ENCODE results near the gene AFP. TPM values are rescaled to one million over a fixed set of nuclear protein-coding genes. Genes with fewer than 3 reads are reported as not detected.

The AFP gene
- total and polyA plus RNA-seq, 2 of the 8 experiments (the other 6 are each of a cell fraction or from before 2014, with no cell fraction given): 6.1 to 10.4 TPM

DNA sequence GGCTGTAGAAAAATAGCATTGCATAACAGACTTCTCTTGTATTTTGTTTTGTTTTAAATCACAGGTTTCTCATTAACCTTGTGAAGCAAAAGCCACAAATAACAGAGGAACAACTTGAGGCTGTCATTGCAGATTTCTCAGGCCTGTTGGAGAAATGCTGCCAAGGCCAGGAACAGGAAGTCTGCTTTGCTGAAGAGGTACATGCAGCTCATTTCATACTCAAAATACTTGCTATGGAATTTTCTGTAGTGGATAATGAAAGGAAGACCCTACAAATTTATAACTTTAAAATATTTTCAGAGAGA, 17.6 kb downstream of the AFP start:
- H2BK20ac ChIP-seq (ENCODE audit: low read length): 0 out of 2 replicates have a peak overlapping the region, but pooled peaks have one; percentile 2
- no peak overlapping the region for H2BK15ac ChIP-seq (ENCODE audit: low read length)
- H4K91ac ChIP-seq (replicated peaks; ENCODE audit: insufficient read length, low read length): peak overlapping the region; percentile 87
- no peak overlapping the region for H3K23ac ChIP-seq (ENCODE audit: insufficient read length)
- no peak overlapping the region for H3K4me3 ChIP-seq (ENCODE audit: extremely low read depth in 1 of 4, insufficient read depth in 2 of 4, low read depth in 3 of 4, low read length in 4 of 4)
- peak overlapping the region; percentile 59 for H2BK120ac ChIP-seq (replicated peaks; ENCODE audit: low read depth, low read length)
- H3K14ac ChIP-seq (ENCODE audit: insufficient read length): no peak overlapping the region
- H4K5ac ChIP-seq (ENCODE audit: insufficient read length, low read depth, low read length): peak overlapping the region; percentile 52
- peak overlapping the region; percentile 48 for H3K4ac ChIP-seq (replicated peaks; ENCODE audit: insufficient read length, low read depth, low read length)
- POLR2A ChIA-PET (ENCODE audit: partially characterized antibody): no interaction called here
- H3K4me2 ChIP-seq (ENCODE audit: insufficient read depth in 1 of 2, low read depth in 2 of 2, low read length in 2 of 2): peak overlapping the region in 1 of 2 experiments; percentile 62; a peak in 1 of 4 replicates
- FAIRE-seq (no peak), DNase-seq (ENCODE audit: low read depth in 1 of 2, low spot score in 2 of 2) (no peak)
- H3K79me1 ChIP-seq (ENCODE audit: low read depth, low read length): no peaks in the 10 kb centered on the region
- peak overlapping the region; percentile 43; the same call in 1 of the 2 replicates for H3K27ac ChIP-seq (ENCODE audit: low read depth, low read length)
- H4K8ac ChIP-seq (ENCODE audit: extremely low read depth, insufficient read depth, low read length): no peak overlapping the region
- no peaks in the 10 kb centered on the region for H3K23me2 ChIP-seq (ENCODE audit: low read depth, low read length)
- no peak overlapping the region for H2AFZ ChIP-seq (ENCODE audit: low read length)
- CTCF ChIA-PET (ENCODE audit: partially characterized antibody): interaction anchor here (1.5 kb wide), 1 partner anchor 19 kb away, joined by 4 read pairs; no protein-coding TSS in a partner anchor
- H3K56ac ChIP-seq (replicated peaks; ENCODE audit: insufficient read length, low read depth, low read length): no peak overlapping the region
- H2AK5ac ChIP-seq (ENCODE audit: low read depth, low read length): peak overlapping the region; percentile 79; the same call in 1 of the 2 replicates
- H2BK12ac ChIP-seq (ENCODE audit: low read depth, low read length): peak overlapping the region; percentile 69; the same call in 1 of the 2 replicates
- no peaks in the 10 kb centered on the region for H4K20me1 ChIP-seq (replicated peaks in 1 of 2; ENCODE audit: control insufficient read depth in 1 of 2, insufficient read depth in 2 of 2, low read length in 2 of 2)
- H3K36me3 ChIP-seq (ENCODE audit: control insufficient read depth in 2 of 4, insufficient read depth in 4 of 4, low read length in 3 of 4): peaks cover 0 to 2% (median 0%) of the 10 kb centered on the region in 4 experiments; a peak in 2 of 8 replicates
- peaks cover 5 to 25% (median 14%) of the 10 kb centered on the region in 4 experiments for H3K4me1 ChIP-seq (replicated peaks in 1 of 4; ENCODE audit: control insufficient read depth in 3 of 4, insufficient read depth in 4 of 4, low read length in 3 of 4)
- no peaks in the 10 kb centered on the region for H3K79me2 ChIP-seq (ENCODE audit: control insufficient read depth in 1 of 2, insufficient read depth in 2 of 2, low read length in 2 of 2)
- H3K18ac ChIP-seq (ENCODE audit: extremely low read depth, low read length): no peak overlapping the region; the same call in 1 of the 2 replicates
- no peak overlapping the region for H3K9ac ChIP-seq (replicated peaks in 1 of 4; ENCODE audit: extremely low read depth in 1 of 4, low read depth in 3 of 4, low read length in 3 of 4)
- H3K27me3 ChIP-seq (replicated peaks in 1 of 4; ENCODE audit: control insufficient read depth in 3 of 4, extremely low read depth in 1 of 4, insufficient read depth in 3 of 4, low read length in 3 of 4): no peaks in the 10 kb centered on the region
- peak overlapping the region; percentile 84; the same call in 1 of the 2 replicates for H2BK5ac ChIP-seq (ENCODE audit: low read depth, low read length)
- TF ChIP-seq EZH2 (IDR thresholded peaks at IDR 0.05; ENCODE audit: low read depth, low read length, severe bottlenecking) (no peak), CHD2 (IDR thresholded peaks at IDR 0.05; ENCODE audit: low read length) (no peak), RXRA (IDR thresholded peaks at IDR 0.05; ENCODE audit: insufficient read depth, low read depth, low read length) (no peak), RFX5 (IDR thresholded peaks at IDR 0.05; ENCODE audit: borderline replicate concordance, low read depth, low read length) (no peak), CBX5 (IDR thresholded peaks at IDR 0.05; ENCODE audit: low read depth, low read length) (no peak)
- TF ChIP-seq, protein P1, sequence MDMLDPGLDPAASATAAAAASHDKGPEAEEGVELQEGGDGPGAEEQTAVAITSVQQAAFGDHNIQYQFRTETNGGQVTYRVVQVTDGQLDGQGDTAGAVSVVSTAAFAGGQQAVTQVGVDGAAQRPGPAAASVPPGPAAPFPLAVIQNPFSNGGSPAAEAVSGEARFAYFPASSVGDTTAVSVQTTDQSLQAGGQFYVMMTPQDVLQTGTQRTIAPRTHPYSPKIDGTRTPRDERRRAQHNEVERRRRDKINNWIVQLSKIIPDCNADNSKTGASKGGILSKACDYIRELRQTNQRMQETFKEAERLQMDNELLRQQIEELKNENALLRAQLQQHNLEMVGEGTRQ (IDR thresholded peaks at IDR 0.05; ENCODE audit: low read length): no peak
- H3K9me3 ChIP-seq (ENCODE audit: insufficient read depth in 2 of 2, low read depth in 1 of 2, low read length in 1 of 2): no peaks in the 10 kb centered on the region
